Activated CD4-positive, alpha-beta T cell treated with anti-CD3 and anti-CD28 coated beads for 4 hours (primary cell): ENCODE measurements around the gene GHDC.
"Not testable (repeated sequence)": the region's sequence is repeated elsewhere in the genome, so short reads cannot be mapped to it uniquely, and the experiment has no call there.

Source experiments
- DNase-seq, 2 donors: peaks; one replicate each; pipeline ENCODE4 v3.0.0-alpha.2; 2020

GHDC gene

DNA sequence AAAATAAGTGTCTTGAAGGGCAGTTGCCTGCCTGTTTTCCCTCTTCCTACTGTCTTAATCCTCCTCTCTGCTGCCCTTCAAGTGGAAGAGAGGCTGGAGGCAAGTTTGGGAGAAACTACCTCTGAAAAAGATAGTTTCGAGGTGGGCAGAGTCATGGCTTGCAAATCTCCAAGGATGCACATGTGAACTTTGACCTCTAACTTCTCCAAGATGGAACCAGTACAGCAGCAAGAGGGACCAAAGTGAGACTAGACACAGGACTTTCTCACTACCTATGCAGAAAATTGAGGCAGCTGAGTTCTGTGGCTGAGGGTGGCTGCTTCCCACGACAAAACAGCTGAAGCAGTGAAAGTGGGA is 12.5 kb downstream of the GHDC start:
- DNase-seq = no peak

DNA sequence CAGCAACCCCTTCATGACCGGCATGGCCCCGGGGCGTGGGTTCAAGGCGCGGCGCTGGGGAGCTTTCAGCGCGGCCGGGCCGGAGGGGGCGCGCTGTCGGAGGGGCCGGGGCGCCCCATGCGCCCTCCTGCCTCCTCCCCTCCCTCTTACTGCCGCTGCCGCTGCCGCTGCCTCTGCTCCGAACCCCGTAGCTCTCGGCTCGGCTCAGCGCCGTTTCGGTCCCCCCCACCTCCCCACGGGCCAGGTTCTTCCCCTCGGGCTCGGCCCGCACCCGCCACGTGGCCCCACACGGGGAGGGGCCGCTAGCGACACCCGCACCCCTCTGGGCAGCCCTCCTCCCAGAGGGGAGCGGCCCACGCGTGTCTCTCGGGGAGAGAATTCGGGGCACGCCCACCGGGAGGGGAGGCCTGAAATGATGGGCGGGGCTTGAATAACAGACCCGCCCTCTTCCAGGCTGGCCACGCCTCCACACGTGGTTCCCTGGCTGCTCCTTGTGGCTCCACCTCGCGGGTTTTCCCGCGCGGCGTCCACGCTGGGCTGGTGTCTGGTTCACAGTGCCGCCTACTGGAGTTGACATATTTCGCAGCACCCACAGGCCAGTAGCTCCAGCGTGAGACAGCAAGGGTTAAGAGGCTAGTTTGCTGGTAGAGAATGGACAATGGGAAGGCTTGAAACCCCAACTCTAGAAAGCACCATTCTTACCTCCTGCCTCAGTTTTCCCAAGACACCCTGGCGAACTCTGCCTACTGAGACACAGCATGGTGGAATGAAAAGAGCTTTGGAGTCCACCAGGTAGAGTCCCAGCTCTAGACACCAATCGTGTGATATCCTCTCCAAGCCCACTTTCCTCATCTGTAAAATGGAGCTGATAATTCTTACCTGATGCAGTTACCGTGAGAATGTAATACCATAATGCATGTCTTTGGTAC is 13.1 kb downstream of the GHDC start, which contains the start of gene KCNH4:
KCNH4 (minus strand) TSS at position 221 of the 929 bp plus-strand sequence; CDS start at position 24, 197 bp downstream.
- DNase-seq = peak; percentile 92

DNA sequence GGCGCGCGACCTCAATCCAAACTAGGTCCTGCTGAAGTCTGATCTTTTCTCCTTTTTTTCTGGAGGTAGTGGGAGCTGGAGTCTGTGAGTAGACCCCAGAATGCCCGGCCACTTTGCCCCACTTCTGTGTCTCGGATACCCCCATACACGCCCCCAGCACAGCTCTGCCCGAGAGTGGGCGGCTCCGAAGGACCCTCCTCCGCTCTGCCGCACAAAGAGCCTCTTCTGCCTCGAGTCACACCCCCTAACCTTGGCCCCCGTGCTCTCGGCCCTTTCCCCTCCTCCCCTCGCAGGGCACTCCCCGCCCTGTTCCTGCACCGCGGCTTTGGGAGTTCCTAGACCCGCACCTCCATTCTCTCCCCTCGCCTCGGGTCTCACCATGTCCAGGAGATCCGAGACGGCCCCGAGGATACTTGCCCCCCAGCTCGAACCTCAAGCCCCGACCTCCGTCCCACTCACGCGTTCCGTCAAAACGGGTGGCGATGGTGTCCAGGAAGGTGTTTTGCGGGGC is 13.8 kb downstream of the GHDC start:
- DNase-seq = no peak

DNA sequence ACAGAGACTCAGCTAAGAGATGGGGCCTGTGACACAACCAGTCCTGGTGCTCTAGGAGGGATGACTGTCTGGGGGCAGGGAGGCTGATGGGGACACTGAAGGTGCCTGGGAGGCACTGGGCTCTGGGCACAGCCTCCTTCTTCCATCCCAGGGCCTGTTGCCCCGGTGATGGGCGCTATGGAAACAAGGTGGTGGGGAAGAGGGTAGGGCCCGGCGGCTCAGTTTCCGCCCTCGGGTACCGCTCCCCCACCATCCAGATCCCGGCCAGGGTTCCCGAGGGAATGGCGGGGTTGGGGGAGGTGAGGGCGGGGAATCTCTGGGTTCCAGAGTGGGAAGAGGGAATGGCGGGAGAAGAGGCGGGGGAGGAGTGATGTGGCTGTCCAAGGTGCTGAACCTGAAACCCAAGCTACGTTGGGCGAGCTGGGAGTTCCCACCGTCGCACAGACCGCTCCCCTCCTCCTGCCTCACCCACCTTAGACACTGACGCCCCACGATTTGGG is 14.3 kb downstream of the GHDC start:
- DNase-seq = peak in 1 of 2 donors; percentile 29

DNA sequence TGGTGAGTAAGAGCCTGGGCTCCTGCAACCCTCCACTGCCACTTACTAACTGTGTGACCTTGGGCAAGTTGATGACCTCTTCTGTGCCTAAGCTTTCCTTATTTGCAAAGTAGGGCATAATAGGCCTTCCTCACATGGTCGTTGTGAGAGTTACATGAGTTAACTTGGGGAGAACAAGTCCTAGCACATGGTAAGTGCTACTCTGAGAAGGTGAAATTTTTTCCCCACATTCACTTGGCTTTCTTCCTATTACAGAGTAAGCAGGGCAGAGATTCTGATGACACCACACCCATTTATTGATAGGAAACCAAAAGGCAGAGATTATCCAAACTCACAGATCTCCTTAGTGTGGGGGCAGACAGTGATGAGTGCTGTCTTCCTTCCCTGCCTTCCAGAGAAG is 15.0 kb downstream of the GHDC start:
- no peak for DNase-seq

DNA sequence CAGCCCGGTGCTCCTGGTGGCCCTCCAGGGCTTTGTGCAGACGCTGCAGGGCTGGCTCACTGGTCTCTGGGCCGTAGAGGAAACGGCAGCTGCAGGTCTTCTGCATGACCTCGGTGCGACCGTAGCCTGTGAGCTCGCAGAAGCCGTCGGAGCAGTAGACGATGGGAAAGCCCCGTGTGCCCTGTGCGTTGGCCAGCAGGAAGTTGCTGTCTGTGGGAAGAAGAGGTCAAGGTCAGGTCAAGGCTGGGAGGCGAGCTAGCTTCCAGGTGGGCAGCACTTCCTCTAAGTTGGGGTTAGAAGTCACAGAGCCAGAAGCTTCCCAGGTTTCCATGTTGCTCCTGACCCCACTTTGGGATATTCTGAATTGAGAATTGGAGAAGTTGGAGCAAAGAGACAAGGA is 15.5 kb downstream of the GHDC start:
- peak in 1 of 2 donors; percentile 41 for DNase-seq

DNA sequence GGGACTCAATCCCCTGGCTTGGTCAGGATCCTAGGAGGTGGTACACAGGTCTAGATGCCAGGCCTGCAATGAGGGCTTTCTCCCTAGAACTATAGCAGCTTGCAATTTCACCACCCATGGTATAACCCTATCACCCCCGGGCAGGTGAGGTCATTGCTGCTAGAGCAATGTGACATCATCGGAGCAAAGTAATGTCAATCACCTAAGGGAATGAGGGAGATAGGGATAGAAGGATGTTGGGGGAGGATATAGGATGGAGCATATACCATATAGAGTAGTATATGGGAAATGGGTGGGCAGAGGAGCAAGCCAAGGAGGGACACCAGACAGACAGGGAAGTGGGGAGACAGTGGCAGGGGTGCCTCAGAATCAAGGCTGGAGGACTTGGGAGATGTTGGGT is 16.6 kb downstream of the GHDC start:
- DNase-seq = no peak

DNA sequence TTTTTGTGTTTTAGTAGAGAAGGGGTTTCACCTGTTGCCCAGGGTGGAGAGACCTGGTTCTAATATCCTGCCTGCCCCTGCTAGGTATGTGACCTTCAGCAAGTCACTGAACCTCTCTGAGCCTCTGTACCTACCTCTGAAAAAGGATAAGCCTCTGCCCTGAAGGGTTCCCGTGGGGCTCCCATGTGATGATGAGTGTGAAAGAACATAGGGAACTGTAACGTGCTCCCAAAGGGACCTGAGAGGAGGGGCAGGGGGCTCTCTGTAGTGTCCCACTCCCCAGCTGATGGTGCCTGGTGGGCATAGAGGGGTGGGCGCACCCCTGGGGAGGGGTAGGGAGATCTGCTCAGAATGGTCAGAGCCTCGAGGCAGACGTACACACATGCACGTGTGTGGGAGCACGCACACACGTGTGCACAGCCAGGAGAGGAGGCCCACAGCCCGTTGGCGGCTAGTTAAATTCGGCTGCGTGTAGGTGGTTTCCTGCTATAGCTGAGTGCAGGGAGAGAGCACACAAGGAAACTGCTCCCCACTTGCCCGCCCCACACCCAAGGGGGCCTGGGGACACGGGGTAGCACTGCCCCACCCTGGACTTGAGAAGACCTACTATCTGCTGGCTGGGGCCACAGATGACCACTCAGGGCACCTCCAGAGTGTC is 20.0 kb downstream of the GHDC start:
- DNase-seq = no peak

DNA sequence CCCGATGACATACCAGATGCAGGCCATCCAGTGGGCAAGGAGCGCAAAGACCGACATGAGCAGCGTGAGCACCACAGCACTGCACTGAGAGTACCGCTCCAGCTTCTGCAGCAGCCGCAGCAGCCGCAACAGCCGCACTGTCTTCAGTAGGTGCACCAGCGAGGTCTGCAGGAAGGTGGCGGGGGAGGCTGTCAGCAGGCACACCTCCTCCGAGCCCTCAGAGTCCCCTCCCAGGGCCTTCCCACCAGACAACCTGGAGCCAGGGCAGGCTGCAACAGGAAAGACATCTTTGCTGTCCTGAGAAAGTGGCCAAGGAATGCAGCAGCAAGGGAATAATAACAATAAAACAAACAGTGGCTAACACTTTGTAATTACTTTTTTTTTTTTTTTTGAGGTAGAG is 22.5 kb downstream of the GHDC start:
- no peak for DNase-seq

DNA sequence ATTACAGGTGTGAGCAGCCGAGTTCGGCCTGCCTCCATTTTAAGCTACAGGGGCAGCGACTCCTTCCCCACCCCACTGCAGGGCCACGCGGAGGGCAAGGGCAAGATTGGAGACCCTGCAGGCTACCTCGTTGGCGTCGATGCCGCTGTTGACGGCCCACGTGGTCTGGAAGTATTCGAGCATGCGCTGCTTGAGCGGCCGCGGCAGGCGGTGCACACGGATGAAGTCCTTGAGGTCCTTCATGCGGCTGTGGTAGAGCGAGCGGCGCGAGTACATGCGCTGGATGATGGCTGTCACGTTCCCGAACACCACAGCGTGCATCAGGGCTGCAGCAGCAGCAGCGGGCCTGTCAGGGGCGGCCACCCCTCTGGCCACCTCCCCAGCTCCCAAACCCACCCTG is 24.9 kb downstream of the GHDC start:
- DNase-seq = no peak

DNA sequence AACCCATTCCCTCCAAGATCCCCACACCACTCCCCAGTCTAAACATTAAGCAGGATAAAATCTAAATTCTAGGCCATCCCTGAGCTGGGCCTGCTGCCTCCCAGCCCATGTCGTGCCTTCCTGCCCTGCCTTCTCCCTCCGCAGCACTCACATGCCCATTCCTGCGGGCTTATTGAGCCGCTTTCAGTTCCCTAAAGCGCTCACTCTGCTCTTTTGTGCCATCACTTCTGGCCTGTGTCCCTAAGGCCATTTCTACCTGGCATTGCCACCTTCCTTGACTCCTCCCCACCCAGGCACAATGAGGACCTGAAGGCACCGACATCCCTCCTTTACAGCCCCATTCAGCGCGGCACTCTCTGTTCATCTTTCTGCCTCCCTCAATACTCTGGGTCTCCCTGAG is 26.5 kb downstream of the GHDC start:
- DNase-seq = no peak

DNA sequence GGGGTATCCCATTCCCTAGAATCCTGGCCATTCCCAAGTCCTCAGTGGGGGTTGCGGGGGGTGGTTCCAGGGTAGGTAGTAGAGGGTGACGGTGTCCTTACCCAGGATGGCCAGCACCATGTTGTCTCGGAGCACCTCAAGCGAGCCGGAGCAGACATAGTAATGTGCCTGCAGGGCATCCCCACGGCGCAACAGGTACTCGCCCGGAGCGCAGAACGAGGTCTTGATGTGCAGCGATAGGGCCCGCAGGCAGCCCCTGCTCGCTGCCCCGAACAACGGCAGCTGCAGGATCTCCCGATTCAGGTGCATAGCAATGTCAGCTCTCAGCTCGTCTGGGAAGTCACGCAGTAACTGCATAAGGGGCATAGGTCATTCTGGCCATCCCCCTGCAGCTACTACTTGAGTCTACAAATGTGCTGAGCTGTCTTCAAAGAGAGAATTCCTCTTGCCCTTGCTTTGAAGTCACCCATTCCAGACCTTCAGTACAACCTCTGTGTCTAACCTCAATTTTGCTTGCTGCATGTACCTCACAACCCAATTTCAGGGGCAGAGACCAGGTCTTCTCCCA is 28.0 kb downstream of the GHDC start:
- DNase-seq = no peak

DNA sequence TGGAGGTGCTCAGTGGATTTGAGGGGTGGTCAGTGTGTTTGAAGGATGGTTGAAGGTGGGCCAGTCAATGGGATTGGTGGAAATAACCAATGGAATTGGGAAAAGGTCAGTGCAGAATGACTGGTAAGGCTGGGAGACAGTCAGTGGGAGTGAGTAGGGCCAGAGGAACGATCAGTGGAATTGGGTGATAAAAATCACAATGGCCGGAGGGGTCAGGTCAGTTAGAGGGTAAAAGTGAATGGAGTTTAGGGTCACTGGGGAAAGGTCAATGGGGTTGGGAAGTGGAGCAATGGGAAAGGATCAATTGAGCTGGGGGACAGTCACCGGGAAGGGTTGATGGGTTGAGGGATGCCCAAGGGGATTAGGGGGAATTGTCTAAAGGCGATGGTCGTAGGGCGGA is 28.5 kb downstream of the GHDC start:
- DNase-seq = no peak

DNA sequence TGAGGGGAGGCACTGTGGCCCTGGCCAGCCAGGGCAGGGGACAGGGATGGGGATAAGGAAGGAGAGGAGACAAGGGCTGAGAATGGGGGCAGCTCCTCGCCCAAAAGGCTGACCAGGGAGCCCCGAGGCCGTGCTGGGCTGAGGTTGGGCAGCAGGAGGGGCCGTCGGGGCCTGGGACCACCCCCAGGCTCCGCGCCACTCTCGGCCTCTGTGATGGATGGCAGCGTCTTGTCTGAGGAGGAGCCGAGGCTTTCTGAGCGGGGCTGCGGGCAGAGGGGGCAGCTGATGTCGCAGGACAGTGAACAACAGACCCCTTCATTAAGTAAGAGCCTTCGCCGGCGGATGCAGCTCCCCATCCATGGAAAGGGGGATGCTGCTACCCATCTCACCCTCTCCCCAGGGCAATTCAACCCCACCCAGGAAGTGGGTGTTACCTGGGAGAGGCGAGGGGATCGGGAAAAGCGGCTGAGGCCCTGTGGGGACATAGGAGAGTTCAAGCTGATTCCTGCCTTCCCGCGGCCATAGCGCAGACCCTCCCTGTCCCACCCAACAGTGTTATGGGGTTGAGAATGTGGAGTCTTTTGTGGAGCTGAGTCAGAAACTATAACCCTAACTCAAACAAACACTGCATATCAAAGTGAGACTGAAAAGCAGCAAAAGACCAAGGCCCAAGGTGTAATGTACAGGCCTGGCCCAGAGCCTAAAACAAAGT is 30.4 kb downstream of the GHDC start:
- no peak for DNase-seq

DNA sequence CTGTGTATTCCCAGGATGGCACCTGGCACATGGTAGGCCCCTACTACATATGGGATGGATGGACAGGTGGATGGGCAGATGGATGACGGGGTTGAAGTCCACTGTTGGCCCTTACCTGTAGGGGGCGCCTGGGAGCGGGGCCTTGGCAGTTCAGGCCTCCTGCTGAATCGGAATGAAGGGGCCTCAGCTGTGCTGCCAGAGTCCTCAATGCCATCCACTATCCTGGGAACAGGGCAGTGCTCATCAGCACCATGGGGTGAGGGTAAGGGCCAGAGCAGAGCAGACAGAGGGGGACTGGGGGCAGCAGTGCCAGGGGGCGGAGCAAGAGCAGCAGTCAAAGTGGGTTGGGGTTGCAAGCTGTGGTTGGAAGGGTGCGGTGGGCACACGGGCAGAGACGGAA is 31.2 kb downstream of the GHDC start:
- peak; percentile 23 to 31 for DNase-seq

DNA sequence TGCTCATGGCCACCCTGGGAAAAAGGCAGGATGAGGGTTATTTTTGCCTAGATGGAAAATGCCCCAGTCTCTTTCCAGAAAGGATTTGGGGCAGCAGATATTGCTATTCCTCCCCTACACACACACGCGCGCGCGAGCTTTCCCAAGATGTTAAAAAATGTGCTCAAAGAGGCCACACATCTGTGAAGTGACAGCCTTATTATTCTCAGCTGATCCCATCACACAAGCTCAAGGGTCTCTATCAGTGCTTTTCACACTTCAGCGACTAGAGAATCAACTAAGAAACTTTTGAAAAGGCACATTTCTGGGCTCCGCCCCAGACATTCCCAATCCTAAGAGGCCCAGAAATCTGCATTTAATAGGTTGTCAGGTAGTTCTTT is 33.8 kb downstream of the GHDC start:
- DNase-seq = no peak

DNA sequence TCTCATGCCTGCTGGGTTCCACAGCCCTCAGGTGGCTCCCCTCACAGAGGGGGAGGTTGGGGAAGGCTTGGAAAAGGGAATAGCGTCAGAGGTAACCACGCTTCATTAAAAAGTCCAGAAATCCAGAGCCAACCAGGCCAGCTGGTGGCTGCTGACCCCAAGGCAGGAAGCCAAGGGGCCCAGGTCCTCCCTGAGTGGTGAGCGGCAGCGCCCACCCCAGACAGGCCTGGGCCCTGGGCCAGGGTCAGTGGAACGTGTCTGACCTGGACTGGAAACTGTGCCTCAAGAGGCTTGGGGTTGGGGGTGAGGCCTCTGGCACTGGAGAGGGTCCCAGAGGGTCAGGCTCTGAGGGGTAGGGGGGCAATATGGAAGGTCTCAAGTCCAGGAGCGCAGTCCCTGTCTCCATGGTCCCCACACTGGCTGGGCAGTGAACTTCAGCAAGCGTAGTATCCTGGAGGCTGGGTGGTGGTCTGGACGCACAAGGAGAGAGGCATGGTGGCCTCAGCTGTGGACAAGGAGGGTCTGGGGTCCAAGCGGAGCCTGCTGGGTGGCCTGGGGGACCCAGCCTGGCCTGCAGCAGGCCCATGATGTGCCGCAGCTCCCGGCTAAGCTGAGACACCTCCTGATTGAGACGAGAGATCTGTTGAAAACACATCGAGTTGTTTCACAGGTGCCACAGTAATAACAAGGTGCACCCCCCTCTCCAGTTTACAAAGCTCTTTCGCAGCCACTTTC is 34.3 kb downstream of the GHDC start:
- DNase-seq = no peak

DNA sequence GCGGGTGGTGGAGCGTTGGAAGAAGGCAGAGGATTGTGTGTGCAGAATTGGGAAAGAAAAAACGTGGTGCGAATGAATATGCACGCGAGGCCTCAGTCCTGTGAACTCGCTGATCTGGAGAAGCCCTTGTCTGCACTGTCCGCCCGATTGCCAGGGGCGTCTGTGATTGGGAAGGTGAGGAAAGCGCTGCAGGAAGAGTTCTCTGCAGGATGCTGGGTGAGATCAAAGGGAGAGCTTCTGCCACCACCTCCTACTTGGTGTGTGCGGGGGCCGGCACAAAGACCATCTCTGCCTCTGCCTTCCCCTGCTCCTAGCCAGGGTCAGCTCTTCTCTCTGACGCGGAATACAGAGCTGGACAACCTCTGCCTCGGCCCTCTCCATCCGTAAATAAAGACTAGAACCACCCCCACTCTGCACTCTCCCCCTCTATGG is 38.7 kb downstream of the GHDC start:
- DNase-seq = no peak

DNA sequence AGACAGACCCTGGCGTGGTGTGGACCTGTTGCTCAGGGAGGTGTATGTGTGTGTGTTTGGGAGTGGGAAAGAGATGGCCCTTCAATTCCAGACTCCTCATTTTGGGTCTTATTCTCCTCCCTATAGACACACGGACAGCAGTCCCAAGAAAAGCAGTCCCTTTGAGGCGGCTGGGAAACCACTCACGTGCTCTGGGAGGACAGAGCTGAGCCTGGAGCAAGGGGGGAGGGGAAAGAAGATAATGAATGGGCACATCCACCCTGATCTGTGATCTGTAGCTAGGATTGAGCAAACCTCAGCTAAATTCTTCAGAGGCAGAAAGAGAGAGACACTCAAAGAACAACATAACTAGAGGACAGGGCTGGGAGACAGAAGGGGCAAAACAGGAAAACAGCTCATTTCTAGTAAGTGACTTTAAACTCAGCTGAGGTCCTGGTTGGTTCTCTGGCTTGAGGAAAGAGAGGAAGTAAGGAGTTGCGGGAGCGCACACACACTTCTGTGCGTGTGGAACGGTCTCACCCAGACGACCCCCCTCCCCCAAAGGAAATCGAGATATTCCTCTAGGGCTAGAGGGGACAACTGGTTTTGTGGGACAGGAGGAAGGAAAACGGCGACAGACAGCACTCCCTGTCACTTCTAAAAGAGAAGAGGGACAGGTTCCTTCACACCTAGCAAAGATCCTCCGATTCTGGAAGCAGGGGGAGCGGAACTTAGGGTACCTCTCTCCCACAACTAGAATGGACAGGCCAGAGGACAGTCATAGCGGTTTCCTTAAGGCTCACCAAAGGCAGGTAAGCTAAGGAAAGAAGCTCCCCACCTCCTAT is 40.2 kb downstream of the GHDC start:
- no peak for DNase-seq

DNA sequence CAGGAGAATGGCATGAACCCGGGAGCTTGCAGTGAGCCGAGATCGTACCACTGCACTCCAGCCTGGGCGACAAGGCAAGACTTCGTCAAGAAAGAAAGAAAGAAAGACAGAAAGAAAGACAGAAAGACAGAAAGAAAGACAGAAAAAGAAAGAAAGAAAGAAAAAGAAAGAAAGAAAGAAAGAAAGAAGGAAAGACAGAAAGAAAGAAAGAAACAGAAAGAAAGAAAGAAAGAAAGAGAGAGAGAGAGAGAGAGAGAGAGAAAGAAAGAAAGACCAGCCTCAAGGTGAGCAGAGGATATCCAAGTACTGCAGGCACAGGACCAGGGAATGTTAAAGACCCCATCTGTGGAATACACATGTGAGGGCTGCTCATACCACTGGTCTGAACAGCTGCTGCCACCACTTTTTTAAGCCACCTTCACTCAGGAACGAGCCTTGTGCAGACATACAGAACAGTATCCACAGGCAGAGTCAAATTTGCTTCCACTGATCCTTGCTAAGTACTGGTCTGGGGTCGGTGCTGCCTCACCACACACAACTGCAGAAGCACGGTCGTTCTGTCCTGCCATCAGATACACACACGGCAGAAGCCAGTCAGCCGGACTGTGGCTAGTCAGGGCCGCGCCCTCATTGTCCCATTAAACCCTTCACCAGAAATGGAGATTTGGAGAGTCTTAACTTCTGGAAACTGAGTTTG is 47.2 kb downstream of the GHDC start:
- no peak for DNase-seq

DNA sequence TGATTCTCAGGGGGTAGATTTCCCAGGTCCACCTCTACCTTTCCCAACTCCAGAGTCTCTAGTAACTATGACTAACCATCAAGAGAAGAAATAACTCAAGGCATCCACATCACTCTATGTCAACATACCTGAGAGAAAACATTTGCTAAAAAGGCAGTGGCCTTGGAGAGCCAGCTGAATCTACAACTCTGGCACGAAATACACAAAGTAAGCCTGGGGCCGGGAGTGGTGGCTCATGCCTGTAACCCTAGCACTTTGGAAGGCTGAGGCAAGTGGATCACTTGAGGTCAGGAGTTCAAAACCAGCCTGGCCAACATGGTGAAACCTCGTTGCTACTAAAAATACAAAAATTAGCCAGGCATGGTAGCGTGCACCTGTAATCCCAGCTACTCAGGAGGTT is 51.2 kb downstream of the GHDC start:
- DNase-seq = not testable (repeated sequence)
